GM19193 (cell line): Measurements from ENCODE around the gene KIF6.

Source experiments
- POLR2A ChIP-seq: IDR thresholded peaks from 4 replicates; pipeline ENCODE4 v1.6.1; 2011; ENCODE audit not compliant: insufficient read depth, insufficient read length; ENCODE audit errors: extremely low read depth

The KIF6 gene

DNA sequence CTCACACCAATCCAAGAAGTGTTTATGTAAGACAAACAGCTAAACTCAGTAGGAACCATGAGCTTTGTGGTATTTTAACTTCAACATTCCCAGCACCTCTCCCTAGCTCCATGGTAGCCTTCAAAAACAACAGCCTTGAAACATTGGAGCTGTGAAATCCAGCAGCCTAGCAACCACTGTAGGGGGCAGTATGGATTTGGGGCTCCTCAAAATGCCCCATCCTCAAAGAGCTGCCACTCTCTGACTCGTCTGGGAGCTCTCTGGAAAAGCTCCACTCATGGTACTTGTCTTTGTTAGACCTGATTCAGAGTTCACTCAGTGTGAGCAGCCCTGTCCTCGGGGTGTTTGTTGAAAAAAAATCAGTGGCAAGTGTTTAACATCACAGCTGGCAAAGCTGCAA is 82.9 kb downstream of the KIF6 start:
- TF ChIP-seq POLR2A = no peak

DNA sequence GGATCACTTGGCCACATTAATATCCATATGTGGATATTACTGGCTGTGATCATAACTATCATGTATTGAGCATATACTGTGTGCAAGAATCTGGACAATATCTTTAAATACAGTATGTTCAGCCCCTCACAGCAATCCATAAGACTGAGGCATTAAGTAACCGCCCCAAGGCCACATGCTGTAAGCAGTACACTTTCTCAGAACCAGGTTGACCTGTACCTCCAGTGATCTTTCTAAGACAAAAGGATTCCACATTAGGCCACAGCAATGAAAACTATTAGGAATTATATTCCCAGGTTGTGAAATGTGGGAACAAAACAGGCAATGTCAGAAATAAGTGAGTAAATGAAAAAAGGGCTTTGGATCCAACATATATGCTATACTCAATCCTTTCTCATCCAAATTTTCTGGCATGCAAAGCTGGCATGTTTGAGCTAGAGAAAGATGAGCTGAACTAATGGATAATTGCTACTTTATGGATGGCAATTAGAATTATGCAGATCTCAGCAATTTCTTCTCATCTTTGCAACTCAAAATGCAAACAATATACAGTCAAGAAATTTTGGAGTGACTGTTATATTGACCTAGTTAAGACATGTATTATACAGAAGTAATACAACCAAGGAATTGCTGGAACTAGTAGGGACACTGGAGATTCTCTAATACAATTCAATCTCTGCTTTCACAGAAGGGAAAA is 86.9 kb downstream of the KIF6 start:
- TF ChIP-seq POLR2A = no peak

DNA sequence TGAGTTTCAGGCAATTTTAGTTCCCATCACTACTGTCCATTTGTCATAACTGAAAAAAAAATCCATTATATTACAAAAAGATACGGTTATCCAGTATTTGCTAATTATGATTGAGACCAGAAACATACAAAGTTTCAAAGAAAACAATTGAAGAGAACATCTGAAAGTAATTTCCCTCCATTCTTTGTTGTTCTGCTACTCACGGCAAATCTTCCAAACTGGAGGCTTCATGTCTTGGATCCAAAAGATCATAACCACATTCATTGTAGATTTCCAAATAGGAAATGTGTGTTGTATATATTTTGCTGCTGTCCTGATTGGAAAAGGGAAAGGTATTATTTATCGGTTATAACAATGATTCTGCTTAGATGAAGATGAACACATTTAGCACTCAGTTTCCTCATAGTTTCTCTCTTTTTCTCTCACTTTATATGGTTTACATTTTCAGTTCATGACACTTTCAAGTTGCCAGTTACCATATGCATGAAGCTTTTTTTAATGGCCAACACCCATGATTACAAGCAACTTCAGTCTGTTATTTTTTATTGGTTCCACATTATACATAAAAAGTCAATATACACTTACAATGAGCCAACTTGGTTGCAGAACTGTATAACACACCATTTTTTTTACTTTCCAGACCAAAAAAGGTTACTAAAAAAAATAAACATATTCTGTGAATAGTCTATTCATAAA is 90.4 kb downstream of the KIF6 start:
- TF ChIP-seq POLR2A = no peak

DNA sequence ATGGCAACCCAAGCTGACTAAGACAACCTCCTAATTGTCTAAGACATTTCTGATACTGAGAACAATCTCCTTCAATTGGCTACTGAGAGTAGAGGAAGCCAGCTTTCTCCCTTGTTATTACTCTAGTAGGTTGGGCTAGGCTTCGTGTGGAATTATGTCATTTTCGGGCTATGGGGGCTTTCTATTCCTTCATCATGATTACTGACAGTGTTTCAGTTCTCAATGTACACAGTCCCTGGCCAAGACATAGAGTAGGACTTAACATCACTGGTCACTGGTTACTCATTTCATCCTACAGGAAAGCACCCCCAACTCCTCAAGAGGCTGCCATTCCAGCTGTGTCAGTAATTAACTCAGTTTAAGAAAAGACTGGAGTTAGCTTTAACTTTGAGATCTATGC is 100.0 kb downstream of the KIF6 start:
- no peak for TF ChIP-seq POLR2A

DNA sequence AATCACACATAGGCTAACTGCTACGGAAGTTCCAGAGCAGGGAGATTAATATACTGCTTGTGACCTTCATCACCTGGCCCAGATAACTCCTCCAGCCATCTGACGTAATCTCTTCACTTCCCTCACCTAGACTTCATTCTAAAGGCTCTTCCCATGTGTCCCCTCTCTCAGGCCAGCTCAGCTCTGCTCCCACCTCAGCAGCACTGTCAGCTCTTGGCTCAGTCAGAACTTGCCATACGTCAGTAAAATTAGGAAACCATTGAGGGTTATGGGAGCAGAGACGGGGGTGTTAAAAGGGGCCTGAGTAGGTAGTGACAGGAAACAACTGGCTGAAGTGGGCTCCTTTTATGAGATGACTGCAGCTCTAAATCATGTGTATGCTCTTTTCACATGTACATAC is 101.5 kb downstream of the KIF6 start:
- no peak for TF ChIP-seq POLR2A

DNA sequence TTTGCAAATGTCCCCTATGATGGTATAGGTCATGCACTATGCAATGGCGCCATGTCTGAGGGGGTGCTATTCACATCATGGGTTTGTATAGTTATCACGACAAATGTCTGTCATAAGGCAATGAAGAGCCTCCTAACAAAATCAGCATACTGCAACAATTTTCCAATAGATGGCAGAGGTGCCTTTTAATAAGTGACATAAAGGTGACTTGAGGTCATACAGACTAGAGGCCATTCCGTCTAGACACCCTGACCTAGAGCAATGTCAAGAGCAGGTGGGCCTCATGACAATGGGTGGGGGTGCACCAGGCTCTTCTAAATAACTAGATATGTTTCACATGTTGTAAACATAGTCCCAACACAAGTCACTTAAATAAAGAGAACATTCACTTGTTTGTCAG is 107.7 kb downstream of the KIF6 start:
- TF ChIP-seq POLR2A = no peak

DNA sequence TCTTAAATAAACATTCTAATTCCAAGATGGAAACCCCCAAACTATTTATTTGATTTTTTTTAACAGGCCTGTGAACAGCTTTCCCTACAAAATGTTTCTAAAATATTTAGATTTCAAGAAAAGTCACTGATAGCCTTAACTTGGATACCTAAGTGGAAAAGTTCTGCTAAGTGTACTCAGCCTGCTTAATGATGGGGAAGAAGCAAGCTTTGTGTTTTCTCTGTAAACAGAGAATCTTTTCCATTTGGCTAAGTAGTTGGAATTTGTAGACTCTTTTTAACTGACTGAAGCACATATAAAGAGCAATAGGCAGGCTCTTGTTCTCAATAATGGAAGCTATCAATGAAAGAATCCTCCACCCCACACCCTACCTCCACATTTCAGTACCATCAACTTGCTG is 108.2 kb downstream of the KIF6 start:
- TF ChIP-seq POLR2A = no peak

DNA sequence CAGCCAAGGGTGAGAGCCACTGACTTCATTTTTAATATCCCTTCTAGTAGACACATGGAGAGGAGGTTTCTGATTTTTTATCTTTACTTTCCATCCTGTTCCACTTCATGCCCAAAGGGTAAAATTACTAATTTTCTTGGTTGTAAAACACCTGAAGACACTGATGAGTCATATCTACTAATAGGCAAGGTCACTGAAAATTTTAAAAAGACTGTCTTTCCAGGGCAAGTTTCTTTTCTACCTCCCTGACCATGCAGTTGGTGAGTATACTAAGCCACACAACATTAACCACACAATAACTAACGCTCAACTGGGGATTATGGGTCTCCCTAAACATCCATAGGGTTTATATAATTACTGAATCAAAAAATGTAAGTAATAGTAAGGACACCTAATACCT is 109.6 kb downstream of the KIF6 start:
- TF ChIP-seq POLR2A = no peak

DNA sequence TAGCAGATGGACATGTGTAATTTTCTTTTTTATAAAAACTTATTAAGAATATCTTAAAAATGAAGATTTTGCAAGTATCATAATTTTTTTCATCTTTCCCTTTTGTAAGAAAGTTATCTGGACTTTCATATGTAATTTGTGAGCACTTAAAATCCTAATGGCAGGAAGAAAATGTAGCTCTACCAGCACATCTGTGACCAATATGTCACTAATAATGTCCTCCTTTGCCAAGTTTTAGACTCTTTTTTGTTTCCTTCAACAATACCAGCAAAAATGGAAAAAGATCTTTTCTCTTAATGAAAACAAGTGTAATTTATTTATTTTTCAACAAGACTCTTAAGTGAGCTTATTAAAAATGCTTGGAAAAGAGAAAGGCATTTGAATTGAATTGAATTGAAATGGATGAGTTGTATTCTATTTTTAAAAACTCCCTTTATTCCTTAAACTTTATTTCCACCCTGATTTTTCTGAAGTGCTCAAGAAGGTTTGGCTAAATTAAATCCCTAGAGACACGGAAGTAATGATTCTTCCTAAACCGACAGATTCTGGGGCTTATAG is 110.7 kb downstream of the KIF6 start:
- no peak for TF ChIP-seq POLR2A

DNA sequence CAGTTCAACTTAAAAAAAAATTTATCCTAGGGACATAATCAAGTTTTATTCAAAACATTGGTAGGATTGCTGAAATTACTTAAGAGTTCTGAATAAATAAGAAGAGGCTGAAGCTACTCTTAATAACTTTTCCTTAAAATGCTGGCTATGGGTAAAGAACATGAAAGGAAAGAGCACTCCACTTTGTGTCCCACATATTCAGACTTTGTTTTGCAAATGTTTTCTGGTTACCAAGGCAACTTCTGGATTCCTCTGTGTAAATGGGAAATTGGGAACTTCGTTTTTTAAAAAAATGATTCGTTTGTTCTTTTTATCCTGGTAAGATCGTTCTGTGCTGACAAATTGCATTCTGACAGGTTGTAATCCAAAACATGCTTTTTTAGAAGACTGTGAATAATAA is 115.0 kb downstream of the KIF6 start:
- TF ChIP-seq POLR2A = no peak

DNA sequence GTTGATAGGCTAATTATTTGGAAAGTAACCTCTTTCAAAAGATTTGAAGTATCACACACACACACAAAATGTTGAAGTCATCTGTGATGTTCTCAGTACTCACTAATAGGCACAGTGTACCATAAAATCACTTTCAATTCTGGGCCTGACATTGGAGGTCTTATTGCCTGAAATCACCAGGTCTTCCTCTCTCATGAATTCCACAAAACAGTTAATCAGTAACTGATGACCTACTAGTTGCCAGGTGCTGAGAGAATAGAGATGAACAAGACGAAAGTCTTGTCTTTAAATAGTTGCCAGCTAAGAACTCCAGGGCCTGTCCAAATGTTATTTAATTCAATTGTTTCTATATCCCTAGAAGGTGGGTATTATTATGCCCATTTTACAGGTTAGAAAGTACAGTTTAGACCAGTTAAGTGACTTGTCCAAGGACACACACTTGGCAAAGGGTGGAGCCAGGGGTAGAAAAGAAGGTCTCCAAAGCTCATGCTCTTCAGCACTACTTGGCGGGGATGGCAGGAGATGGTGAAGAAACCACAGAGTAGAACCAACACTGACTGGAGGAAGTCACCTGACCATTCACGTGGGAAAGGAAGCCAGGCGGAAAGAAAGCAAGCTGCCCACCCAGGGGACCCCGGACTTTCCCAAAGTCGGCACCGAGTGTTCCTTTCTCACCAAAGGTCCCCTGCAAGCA is 116.4 kb downstream of the KIF6 start:
- peak; percentile 47 for TF ChIP-seq POLR2A

DNA sequence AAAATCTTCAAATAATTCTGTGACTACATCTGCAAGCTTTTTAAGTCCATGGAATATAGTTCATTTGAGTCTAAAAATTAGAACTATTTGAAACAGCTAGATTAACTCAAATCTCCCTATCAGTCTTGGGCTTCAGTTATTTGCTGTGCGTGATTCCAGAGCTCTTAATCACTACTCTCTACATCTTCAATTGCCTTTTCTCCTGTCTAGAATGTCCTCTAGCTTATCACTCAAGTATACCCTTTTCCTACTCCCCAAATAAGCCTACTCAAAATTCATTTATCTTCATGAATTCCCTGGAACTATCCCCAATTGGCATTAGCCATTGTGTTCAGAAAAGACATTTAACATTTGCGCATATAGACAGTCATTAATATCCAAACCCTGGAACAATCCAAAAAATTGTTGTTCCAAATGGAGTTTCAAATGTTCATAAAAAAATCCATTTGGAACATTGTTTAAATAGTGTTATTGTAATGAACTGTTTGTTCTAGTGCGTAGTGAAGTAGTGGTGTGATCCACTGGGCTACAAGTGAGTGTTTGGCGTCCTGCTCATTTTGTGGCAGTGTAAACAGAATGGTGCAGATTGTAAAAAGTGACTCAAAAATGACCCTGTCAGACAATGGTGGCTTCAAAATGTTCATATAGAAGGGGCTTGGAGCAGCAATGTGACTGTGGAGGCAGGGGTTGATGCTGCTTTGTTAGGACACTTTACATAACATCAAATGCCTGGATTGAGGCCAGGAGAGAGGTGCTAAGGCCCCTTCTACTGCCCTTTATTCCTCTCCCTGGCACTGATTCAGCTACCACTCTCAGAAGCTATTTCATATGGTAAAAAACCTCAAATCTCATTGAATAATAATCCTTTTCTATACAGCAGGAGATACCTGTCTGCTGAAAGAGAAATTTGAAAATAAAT is 122.3 kb downstream of the KIF6 start:
- no peak for TF ChIP-seq POLR2A

DNA sequence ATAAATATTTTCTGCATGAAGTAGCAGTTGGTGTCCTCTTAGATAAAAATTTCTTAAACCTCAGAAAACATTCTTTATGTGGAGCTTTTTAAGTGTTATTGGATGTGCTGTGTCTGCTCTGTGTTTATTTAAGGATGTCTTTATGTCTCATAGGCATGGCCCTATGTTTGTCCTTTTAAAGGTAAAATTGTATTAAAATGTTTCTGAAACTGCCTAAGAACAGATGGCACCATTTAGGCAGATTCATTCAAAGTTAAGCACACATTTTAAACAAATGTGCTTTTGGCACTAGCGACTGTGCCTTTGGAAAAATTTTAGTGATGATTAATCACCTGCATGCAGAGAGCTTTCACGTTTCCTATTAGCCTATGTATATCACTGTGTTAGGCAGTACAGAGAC is 125.2 kb downstream of the KIF6 start:
- TF ChIP-seq POLR2A = no peak

DNA sequence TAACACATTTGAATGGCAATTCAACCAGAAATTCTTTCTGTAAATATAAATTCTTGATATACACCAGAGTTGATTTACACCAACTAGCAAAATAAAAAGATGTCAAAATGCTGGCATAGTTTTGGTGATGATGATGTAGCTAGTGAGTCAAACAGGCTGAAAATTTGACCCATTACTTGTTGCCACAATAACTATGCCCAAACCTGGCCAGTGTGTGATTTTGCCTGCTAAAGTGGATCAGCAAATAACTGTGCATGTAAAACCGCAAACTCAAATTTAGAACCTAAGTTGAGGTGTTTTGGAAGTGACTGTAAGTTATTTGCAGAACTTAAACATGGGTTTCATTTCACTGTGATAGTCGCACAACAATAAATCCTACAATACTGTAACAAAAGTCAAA is 125.9 kb downstream of the KIF6 start:
- TF ChIP-seq POLR2A = no peak

DNA sequence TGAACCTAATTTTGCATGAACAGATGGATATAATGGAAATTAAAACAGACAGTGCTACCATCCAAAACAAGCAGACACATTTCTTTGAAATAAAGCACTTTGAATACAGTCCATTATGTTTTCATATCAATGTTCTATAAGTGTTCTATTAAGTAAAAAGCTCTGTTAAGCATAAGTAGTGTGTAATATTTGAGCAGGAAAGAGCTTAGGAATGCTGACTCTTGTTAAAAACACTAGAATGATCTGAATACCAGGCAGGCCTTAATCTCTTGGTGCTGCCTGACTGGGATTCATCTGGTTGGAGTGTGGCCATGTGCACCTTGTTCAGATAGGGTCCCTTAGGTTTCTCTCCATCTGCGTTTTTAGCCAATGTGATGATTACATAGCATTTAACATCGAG is 130.9 kb downstream of the KIF6 start:
- TF ChIP-seq POLR2A = no peak
